Activated CD4-positive, alpha-beta memory T cell treated with anti-CD3 and anti-CD28 coated beads for 36 hours (primary cell): Measurements from ENCODE around the gene SLC30A3. TPM values are rescaled to one million over a fixed set of nuclear protein-coding genes. Genes with fewer than 3 reads are reported as not detected.

ENCODE experiments used
- CTCF ChIA-PET: fragments of 350-600 bp; sonication (Branson Sonifier 250); formaldehyde crosslinking; loops from one replicate; lab custom pipeline; 2021; ENCODE audit warnings: antibody characterized with exemption, inconsistent platforms; lab: Charles Lee
- POLR2A ChIA-PET: fragments of 350-600 bp; sonication (Branson Sonifier 250); formaldehyde crosslinking; loops from one replicate; lab custom pipeline; 2021; ENCODE audit warnings: antibody characterized with exemption; lab: Charles Lee
- DNase-seq: peaks from one replicate; pipeline ENCODE4 v3.0.0-alpha.2; 2020
- H3K27ac Mint-ChIP-seq: one replicate; pipeline ENCODE4 v1.8.0; 2021; ENCODE audit warnings: mixed read lengths
- H3K27me3 Mint-ChIP-seq: one replicate; pipeline ENCODE4 v1.8.0; 2021; ENCODE audit warnings: mixed read lengths
- H3K36me3 Mint-ChIP-seq: one replicate; pipeline ENCODE4 v1.8.0; 2021; ENCODE audit warnings: mixed read lengths
- H3K4me1 Mint-ChIP-seq: one replicate; pipeline ENCODE4 v1.8.0; 2021; ENCODE audit warnings: low read depth, mixed read lengths
- H3K4me3 Mint-ChIP-seq: one replicate; pipeline ENCODE4 v1.8.0; 2021; ENCODE audit warnings: mild to moderate bottlenecking, mixed read lengths
- H3K9me3 Mint-ChIP-seq: one replicate; pipeline ENCODE4 v1.8.0; 2021; ENCODE audit warnings: mixed read lengths
- intact Hi-C: fragments of 100-400 bp; cut with micrococcal nuclease; formaldehyde crosslinking; loops from one replicate; pipeline ENCODE4 v1.15.1; 2023
- total RNA-seq, 2 experiments: library from RNA; stranded (reverse); gene quantifications; one replicate each; pipeline ENCODE4 v1.2.3, GENCODE V29; 2021

SLC30A3 gene
- total RNA-seq, 2 experiments from 2014 or later = 0.86 to 0.90 TPM

DNA sequence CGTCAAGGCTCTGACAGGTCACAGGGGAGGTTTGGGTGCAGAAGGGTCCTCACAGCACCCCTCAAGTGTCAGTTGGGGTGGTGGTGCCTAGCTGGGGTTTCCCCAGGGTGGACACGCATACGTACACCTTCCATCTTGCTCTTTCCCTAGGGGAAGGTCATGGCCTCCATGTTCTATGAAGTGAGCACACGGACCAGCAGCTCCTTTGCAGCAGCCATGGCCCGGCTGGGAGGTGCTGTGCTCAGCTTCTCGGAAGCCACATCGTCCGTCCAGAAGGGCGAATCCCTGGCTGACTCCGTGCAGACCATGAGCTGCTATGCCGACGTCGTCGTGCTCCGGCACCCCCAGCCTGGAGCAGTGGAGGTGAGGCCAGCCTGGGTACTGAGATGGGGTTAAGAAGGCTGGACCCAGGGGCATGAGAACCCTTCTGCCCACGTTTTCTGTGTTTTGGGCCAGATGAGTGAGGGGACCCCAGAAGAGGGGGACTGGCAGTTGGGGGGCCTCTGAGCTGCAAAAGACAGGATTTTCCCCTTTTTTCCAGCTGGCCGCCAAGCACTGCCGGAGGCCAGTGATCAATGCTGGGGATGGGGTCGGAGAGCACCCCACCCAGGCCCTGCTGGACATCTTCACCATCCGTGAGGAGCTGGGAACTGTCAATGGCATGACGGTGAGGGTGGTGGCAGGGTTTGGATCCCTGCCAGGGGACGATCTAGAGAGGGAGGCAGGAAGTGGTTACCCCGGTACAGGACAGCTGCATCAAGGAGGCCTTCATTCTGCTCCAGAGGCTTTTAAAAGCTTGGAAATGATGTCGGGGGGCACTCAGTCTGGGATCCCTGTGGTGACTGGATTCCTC, 20.9 kb downstream of the SLC30A3 start:
- H3K4me3 Mint-ChIP-seq = no peak overlapping the region
- no peak for DNase-seq
- no peaks in the 10 kb centered on the region for H3K27me3 Mint-ChIP-seq
- peaks cover 50% of the 10 kb centered on the region for H3K36me3 Mint-ChIP-seq
- no peaks in the 10 kb centered on the region for H3K9me3 Mint-ChIP-seq
- ChIA-PET CTCF (interaction anchor here (1.0 to 2.4 kb wide), 3 partner anchors 22 to 38 kb away, joined by 3 to 9 read pairs (median 4); no protein-coding TSS in a partner anchor), POLR2A (interaction anchor here (1.0 to 1.7 kb wide), 2 partner anchors 10 to 108 kb away, joined by 3 to 4 read pairs; partner anchors contain the start of gene PREB)
- no peaks in the 10 kb centered on the region for H3K4me1 Mint-ChIP-seq
- intact Hi-C loops = no loop called here
- no peak overlapping the region for H3K27ac Mint-ChIP-seq

DNA sequence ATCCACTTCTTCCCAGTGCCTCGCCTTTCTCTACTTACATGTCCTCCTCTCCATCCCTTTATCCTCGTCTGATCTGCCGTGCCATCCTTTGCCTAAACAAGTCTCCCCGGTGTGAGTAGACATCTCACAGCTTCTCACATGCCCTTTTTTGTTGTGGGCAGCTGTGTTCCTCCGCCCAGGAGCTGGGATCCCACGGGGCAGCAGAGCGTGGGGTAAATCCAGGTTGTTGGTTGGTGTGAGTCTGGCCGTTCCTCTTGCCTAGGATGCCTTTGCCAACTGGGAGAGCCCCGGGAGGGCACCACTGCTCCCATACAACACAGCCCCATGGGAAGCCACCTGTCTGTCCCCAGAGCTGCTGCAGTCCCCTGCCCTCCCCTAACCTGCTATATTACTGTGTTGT, 22.4 kb downstream of the SLC30A3 start:
- H3K4me3 Mint-ChIP-seq = no peak overlapping the region
- no peaks in the 10 kb centered on the region for H3K4me1 Mint-ChIP-seq
- no peak overlapping the region for H3K27ac Mint-ChIP-seq
- no peaks in the 10 kb centered on the region for H3K27me3 Mint-ChIP-seq
- no peak for DNase-seq
- intact Hi-C loops = no loop called here
- peaks cover 59% of the 10 kb centered on the region for H3K36me3 Mint-ChIP-seq
- CTCF ChIA-PET = interaction anchor here (0.6 to 2.4 kb wide), 3 partner anchors 24 to 63 kb away, joined by 3 to 9 read pairs (median 3); no protein-coding TSS in a partner anchor
- POLR2A ChIA-PET = interaction anchor here (0.6 kb wide), 1 partner anchor 38 kb away, joined by 3 read pairs; no protein-coding TSS in a partner anchor
- H3K9me3 Mint-ChIP-seq = no peaks in the 10 kb centered on the region

DNA sequence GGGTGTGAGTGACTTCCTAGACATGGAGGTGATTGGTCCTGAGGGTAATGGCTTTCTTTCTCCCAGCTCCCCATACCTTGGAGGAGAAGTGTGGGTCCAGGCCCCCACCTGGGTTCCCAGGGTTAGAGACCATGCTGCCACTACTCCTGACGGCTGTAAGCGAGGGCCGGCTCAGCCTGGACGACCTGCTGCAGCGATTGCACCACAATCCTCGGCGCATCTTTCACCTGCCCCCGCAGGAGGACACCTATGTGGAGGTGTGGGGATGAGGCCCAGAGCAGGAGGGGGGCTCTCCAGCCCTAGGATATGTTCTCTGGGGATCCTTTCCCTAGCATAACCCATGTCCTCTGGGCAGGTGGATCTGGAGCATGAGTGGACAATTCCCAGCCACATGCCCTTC, 23.9 kb downstream of the SLC30A3 start:
- no peaks in the 10 kb centered on the region for H3K9me3 Mint-ChIP-seq
- H3K4me3 Mint-ChIP-seq = no peak overlapping the region
- H3K27me3 Mint-ChIP-seq = no peaks in the 10 kb centered on the region
- H3K36me3 Mint-ChIP-seq = peaks cover 68% of the 10 kb centered on the region
- intact Hi-C loops = no loop called here
- no peak overlapping the region for H3K27ac Mint-ChIP-seq
- ChIA-PET CTCF (no interaction called here), POLR2A (no interaction called here)
- no peak for DNase-seq
- no peaks in the 10 kb centered on the region for H3K4me1 Mint-ChIP-seq

DNA sequence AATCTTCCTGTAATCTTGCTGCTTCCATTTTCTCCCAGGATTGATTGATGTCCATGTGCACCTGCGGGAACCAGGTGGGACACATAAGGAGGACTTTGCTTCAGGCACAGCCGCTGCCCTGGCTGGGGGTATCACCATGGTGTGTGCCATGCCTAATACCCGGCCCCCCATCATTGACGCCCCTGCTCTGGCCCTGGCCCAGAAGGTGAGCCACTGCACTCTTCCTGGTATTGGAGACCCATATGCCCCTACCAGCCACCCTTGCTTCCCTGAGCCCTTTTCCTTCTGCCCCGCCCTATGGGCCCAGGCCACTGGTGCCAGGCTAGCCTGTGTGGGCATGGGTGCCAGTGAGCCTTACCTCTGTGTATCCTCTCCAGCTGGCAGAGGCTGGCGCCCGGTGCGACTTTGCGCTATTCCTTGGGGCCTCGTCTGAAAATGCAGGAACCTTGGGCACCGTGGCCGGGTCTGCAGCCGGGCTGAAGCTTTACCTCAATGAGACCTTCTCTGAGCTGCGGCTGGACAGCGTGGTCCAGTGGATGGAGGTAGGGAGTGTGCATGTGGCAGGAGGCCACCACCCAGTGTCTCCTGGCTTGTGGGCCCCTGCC, 25.4 kb downstream of the SLC30A3 start:
- no peak for DNase-seq
- peaks cover 73% of the 10 kb centered on the region for H3K36me3 Mint-ChIP-seq
- no peak overlapping the region for H3K4me3 Mint-ChIP-seq
- H3K27ac Mint-ChIP-seq = no peak overlapping the region
- H3K9me3 Mint-ChIP-seq = no peaks in the 10 kb centered on the region
- H3K27me3 Mint-ChIP-seq = no peaks in the 10 kb centered on the region
- intact Hi-C loops = no loop called here
- ChIA-PET CTCF (interaction anchor here (1.3 kb wide), 1 partner anchor 28 kb away, joined by 4 read pairs; no protein-coding TSS in a partner anchor), POLR2A (interaction anchor here (1.2 kb wide), 1 partner anchor 11 kb away, joined by 3 read pairs; no protein-coding TSS in a partner anchor)
- H3K4me1 Mint-ChIP-seq = no peaks in the 10 kb centered on the region

DNA sequence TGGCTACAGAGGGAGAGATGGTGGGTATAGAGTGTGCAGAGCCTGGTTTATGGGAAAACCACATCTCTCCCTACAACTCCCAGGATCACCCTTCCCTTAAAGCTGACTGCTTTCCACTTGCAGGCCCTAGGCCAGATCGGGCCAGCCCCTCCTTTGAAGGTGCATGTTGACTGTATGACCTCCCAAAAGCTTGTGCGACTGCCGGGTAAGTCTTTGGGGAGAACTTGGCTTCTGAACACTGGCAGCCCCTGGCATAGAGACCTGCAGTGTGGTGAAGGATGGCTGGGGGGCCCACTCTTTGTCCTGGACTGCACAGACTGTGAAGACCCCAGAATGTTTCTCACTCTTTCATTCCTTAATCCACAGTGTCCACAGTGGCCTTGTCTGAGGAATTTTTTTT, 26.2 kb downstream of the SLC30A3 start:
- H3K36me3 Mint-ChIP-seq = peaks cover 75% of the 10 kb centered on the region
- no peaks in the 10 kb centered on the region for H3K4me1 Mint-ChIP-seq
- H3K27ac Mint-ChIP-seq = no peak overlapping the region
- no peak overlapping the region for H3K4me3 Mint-ChIP-seq
- no peaks in the 10 kb centered on the region for H3K27me3 Mint-ChIP-seq
- POLR2A ChIA-PET = interaction anchor here (1.2 kb wide), 1 partner anchor 10 kb away, joined by 3 read pairs; no protein-coding TSS in a partner anchor
- no peak for DNase-seq
- CTCF ChIA-PET = interaction anchor here (0.7 to 0.9 kb wide), 2 partner anchors 66 to 149 kb away, joined by 3 read pairs; no protein-coding TSS in a partner anchor
- intact Hi-C loops = no loop called here
- no peaks in the 10 kb centered on the region for H3K9me3 Mint-ChIP-seq

DNA sequence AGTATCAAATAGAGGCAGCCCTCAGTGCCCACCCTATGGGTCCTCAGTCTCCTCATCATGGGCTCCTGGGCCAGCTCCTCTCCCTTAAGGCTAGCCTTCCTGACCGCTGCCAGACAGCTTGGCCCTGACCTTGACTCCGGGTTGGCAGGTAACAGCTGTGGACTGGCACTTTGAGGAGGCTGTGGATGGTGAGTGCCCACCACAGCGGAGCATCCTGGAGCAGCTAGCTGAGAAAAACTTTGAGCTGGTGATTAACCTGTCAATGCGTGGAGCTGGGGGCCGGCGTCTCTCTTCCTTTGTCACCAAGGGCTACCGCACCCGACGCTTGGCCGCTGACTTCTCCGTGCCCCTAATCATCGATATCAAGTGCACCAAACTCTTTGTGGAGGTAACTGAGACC, 26.7 kb downstream of the SLC30A3 start:
- DNase-seq = no peak
- no peak overlapping the region for H3K4me3 Mint-ChIP-seq
- ChIA-PET POLR2A (interaction anchor here (1.2 kb wide), 1 partner anchor 10 kb away, joined by 3 read pairs; no protein-coding TSS in a partner anchor), CTCF (interaction anchor here (0.7 to 0.9 kb wide), 3 partner anchors 66 to 149 kb away, joined by 3 read pairs; no protein-coding TSS in a partner anchor)
- H3K9me3 Mint-ChIP-seq = no peaks in the 10 kb centered on the region
- intact Hi-C loops = no loop called here
- H3K4me1 Mint-ChIP-seq = no peaks in the 10 kb centered on the region
- H3K27ac Mint-ChIP-seq = no peak overlapping the region
- no peaks in the 10 kb centered on the region for H3K27me3 Mint-ChIP-seq
- peaks cover 75% of the 10 kb centered on the region for H3K36me3 Mint-ChIP-seq

DNA sequence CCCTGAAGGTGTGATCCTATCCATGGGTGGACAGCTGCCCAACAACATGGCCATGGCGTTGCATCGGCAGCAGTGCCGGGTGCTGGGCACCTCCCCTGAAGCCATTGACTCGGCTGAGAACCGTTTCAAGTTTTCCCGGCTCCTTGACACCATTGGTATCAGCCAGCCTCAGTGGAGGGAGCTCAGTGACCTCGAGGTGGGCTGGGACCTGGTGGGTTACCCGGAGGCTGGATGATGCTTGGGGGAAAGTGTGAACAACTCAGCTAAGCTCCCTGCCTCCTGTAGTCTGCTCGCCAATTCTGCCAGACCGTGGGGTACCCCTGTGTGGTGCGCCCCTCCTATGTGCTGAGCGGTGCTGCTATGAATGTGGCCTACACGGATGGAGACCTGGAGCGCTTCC, 29.5 kb downstream of the SLC30A3 start:
- Mint-ChIP-seq H3K9me3 (no peaks in the 10 kb centered on the region), H3K27me3 (no peaks in the 10 kb centered on the region), H3K27ac (no peak overlapping the region), H3K4me1 (no peaks in the 10 kb centered on the region), H3K36me3 (peaks cover 61% of the 10 kb centered on the region), H3K4me3 (no peak overlapping the region)
- ChIA-PET CTCF (no interaction called here), POLR2A (no interaction called here)
- intact Hi-C loops = no loop called here
- no peak for DNase-seq

DNA sequence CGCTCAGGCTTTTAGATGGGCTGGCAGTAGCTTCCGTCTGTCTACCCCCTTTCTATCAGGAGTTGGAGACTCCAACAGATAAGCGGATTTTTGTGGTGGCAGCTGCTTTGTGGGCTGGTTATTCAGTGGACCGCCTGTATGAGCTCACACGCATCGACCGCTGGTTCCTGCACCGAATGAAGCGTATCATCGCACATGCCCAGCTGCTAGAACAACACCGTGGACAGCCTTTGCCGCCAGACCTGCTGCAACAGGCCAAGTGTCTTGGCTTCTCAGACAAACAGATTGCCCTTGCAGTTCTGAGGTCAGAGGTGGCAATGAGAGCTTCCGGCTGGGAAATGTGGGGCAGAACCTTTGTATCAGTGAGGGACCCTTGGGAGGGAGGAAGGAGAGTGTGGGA, 30.9 kb downstream of the SLC30A3 start:
- peaks cover 60% of the 10 kb centered on the region for H3K36me3 Mint-ChIP-seq
- no peak overlapping the region for H3K4me3 Mint-ChIP-seq
- no peaks in the 10 kb centered on the region for H3K27me3 Mint-ChIP-seq
- no peak for DNase-seq
- no peaks in the 10 kb centered on the region for H3K9me3 Mint-ChIP-seq
- no peaks in the 10 kb centered on the region for H3K4me1 Mint-ChIP-seq
- H3K27ac Mint-ChIP-seq = no peak overlapping the region
- ChIA-PET CTCF (interaction anchor here (1.1 to 1.4 kb wide), 2 partner anchors 71 to 270 kb away, joined by 3 to 4 read pairs; no protein-coding TSS in a partner anchor), POLR2A (interaction anchor here (1.3 to 1.4 kb wide), 2 partner anchors 10 to 11 kb away, joined by 3 to 4 read pairs; no protein-coding TSS in a partner anchor)
- intact Hi-C loops = no loop called here

DNA sequence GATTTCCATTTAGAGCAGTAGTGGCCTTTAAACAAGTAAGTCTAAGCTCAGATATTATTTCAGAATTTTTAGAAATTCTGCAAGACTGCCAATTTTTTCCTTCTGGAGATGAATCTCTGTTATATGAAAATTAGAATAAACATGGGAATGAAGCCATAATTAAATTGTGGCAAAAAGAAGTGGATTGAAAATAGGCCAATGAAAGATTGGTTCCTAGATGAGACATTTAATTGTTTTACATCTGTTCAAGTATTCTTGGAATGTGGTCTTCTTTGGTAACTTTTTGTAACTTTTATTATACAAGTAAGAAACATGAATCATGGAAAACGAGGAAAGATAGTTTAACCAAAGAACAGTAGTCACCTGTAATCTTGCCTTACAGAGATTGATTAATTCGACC, 35.3 kb downstream of the SLC30A3 start:
- CTCF ChIA-PET = no interaction called here
- Mint-ChIP-seq H3K27me3 (no peaks in the 10 kb centered on the region), H3K4me3 (no peak overlapping the region), H3K36me3 (peaks cover 54% of the 10 kb centered on the region), H3K9me3 (no peaks in the 10 kb centered on the region), H3K27ac (no peak overlapping the region), H3K4me1 (no peaks in the 10 kb centered on the region)
- DNase-seq = no peak
- intact Hi-C loops = no loop called here
- POLR2A ChIA-PET = no interaction called here

DNA sequence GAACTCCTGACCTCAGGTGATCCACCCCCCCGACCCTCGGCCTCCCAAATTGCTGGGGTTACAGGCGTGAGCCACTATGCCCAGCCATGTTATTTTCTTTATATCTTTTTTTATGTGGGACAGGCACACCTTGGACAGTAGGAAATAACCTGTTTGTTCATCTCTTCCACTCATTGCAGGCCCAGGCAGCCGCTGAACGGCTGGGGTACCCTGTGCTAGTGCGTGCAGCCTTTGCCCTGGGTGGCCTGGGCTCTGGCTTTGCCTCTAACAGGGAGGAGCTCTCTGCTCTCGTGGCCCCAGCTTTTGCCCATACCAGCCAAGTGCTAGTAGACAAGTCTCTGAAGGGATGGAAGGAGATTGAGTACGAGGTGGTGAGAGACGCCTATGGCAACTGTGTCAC, 37.3 kb downstream of the SLC30A3 start:
- intact Hi-C loops = no loop called here
- Mint-ChIP-seq H3K9me3 (no peaks in the 10 kb centered on the region), H3K4me1 (peaks cover 5% of the 10 kb centered on the region), H3K4me3 (no peak overlapping the region), H3K27me3 (no peaks in the 10 kb centered on the region), H3K36me3 (peaks cover 55% of the 10 kb centered on the region), H3K27ac (no peak overlapping the region)
- no peak for DNase-seq
- ChIA-PET POLR2A (interaction anchor here (1.1 kb wide), 1 partner anchor 23 kb away, joined by 5 read pairs; no protein-coding TSS in a partner anchor), CTCF (no interaction called here)

DNA sequence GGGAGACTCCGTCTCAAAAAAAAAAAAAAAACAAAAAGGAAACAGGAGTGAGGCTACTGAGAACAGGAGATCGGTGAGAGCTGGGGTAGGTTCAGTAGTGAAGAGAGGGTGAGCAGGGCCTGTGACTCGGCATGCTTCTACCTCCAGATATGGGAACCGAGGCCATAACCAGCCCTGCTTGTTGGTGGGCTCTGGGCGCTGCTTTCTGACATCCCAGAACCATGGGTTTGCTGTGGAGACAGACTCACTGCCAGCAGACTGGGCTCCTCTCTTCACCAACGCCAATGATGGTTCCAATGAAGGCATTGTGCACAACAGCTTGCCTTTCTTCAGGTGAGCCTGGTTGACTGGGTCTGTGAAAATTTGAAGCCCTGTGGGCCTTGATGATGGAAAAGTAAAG, 39.4 kb downstream of the SLC30A3 start:
- intact Hi-C loops = no loop called here
- ChIA-PET CTCF (interaction anchor here (1.0 to 1.7 kb wide), 2 partner anchors 56 to 80 kb away, joined by 3 to 4 read pairs; no protein-coding TSS in a partner anchor), POLR2A (interaction anchor here (0.6 kb wide), 1 partner anchor 11 kb away, joined by 3 read pairs; no protein-coding TSS in a partner anchor)
- peaks cover 18% of the 10 kb centered on the region for H3K4me1 Mint-ChIP-seq
- no peak for DNase-seq
- no peaks in the 10 kb centered on the region for H3K9me3 Mint-ChIP-seq
- H3K27me3 Mint-ChIP-seq = no peaks in the 10 kb centered on the region
- peaks cover 66% of the 10 kb centered on the region for H3K36me3 Mint-ChIP-seq
- no peak overlapping the region for H3K27ac Mint-ChIP-seq
- H3K4me3 Mint-ChIP-seq = no peak overlapping the region

DNA sequence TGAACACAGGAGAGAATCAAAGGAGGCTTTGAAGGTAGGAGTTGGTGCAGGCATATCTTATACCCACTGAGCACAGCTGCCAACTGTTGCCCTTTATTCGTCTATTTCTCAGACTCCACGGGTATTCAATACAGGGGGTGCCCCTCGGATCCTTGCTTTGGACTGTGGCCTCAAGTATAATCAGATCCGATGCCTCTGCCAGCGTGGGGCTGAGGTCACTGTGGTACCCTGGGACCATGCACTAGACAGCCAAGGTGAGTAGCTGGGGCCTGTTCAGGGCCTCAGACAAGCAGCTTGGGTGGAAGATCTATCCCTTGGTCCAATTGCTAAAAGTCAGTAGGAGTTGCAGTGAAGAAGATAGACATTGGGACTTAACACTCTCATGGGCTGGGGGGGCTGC, 40.4 kb downstream of the SLC30A3 start:
- CTCF ChIA-PET = interaction anchor here (1.1 to 1.7 kb wide), 2 partner anchors 57 to 81 kb away, joined by 3 to 4 read pairs; no protein-coding TSS in a partner anchor
- intact Hi-C loops = no loop called here
- POLR2A ChIA-PET = no interaction called here
- Mint-ChIP-seq H3K9me3 (no peaks in the 10 kb centered on the region), H3K36me3 (peaks cover 68% of the 10 kb centered on the region), H3K4me1 (peaks cover 24% of the 10 kb centered on the region), H3K4me3 (no peak overlapping the region), H3K27me3 (no peaks in the 10 kb centered on the region), H3K27ac (no peak overlapping the region)
- DNase-seq = no peak
